Measurements from ENCODE around the gene CPSF7.
"Not testable (repeated sequence)": the region's sequence is repeated elsewhere in the genome, so short reads cannot be mapped to it uniquely, and the experiment has no call there.

CPSF7 gene

DNA sequence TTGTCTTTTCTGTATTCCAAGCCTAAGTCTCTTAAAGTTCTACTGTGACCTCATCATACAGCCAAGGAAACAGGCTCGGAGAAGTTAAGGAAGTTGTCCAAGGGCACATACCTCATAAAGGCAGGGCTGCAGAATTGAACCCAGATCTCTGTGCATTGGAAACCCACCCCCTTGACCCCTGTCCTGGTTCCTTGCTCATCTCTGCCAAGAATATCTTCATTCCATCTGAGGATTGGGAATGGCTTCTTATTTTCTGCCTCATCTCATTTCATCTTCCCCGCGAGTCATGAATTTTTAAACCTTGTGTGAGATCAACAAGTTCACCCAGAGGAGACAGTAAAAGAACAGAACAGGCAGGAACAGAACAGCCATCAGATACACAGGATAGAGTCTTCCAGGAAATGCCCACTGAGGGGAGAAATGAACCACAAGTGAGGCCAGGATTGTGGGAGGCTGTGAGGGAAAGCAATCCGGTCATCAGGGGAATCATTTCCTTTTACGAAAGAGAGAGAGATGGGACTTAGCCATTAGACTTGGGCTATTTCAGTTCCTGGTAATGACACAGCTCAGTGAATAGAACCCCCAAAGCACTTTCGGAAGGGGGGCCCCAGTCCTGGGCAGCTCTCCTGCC lies 44.4 kb upstream of the CPSF7 start:
- Histone ChIP-seq H3K36me3 (replicated peaks) (no peaks in the 10 kb centered on the region), H3K27me3 (replicated peaks) (no peaks in the 10 kb centered on the region), H3K27ac (no peak overlapping the region), H3K4me3 (ENCODE audit: low read depth, low read length) (no peak overlapping the region)
- in situ Hi-C loops (cut with HindIII; ENCODE audit: low pct_ligation_motif_present, low sequenced_read_pairs) = no loop called here
- DNase-seq = no peak
- TF ChIP-seq, protein P1, sequence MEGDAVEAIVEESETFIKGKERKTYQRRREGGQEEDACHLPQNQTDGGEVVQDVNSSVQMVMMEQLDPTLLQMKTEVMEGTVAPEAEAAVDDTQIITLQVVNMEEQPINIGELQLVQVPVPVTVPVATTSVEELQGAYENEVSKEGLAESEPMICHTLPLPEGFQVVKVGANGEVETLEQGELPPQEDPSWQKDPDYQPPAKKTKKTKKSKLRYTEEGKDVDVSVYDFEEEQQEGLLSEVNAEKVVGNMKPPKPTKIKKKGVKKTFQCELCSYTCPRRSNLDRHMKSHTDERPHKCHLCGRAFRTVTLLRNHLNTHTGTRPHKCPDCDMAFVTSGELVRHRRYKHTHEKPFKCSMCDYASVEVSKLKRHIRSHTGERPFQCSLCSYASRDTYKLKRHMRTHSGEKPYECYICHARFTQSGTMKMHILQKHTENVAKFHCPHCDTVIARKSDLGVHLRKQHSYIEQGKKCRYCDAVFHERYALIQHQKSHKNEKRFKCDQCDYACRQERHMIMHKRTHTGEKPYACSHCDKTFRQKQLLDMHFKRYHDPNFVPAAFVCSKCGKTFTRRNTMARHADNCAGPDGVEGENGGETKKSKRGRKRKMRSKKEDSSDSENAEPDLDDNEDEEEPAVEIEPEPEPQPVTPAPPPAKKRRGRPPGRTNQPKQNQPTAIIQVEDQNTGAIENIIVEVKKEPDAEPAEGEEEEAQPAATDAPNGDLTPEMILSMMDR (IDR thresholded peaks at IDR 0.05; ENCODE audit: low read depth, low read length, missing control alignments) = no peak

DNA sequence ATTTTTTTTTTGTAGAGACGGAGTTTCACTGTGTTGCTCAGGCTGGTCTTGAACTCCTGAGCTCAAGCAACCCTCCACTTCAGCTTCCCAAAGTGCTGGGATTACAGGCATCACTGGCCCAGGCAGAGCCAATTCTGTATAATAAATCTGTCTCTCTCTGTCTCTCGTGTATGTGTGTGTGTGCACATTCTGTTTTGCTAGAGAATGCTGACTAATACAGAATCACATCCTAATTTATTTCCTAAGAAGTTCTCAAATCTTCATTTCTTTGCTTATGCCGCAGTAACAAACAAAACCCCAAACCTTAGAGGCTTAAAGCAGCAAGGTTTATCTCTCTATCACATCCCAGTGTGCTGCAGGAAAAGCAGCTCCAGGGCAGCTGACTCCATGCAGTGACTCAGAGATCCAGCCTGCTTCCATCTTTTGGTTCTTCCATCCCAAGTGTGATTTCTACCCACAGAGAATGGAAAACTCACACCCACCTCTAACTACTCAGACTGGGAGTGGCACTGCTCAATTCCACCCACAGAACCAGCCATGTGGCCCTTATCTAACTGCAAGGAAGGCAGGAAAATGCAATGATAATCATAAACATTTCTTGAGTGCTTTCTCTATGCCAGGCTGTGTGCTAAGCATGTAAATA lies 43.7 kb upstream of the CPSF7 start:
- H3K36me3 ChIP-seq (replicated peaks) = no peaks in the 10 kb centered on the region
- in situ Hi-C loops (cut with HindIII; ENCODE audit: low pct_ligation_motif_present, low sequenced_read_pairs) = no loop called here
- no peaks in the 10 kb centered on the region for H3K27me3 ChIP-seq (replicated peaks)
- no peak for DNase-seq
- no peak overlapping the region for H3K4me3 ChIP-seq (ENCODE audit: low read depth, low read length)
- no peak overlapping the region for H3K27ac ChIP-seq
- TF ChIP-seq, protein P1 (IDR thresholded peaks at IDR 0.05; ENCODE audit: low read depth, low read length, missing control alignments) = no peak

DNA sequence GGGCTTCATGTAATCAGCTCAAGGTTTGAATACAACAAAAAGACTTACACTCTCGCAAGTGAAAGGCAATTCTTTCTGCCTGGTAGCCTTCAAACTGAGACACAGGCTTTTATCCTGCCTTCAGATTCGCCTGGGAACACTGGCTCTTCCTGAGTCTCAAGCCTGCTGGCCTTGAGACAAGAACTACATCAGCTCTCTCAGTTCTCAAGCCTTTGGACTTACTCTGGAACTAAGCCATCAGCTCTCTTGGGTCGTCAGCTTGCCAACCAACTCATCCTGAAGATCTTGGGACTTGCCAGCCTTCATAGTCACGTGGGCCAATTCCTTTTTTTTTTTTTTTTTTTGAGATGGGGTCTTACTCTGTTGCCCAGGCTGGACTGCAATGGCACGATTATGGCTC lies 43.1 kb upstream of the CPSF7 start:
- TF ChIP-seq, protein P1 (IDR thresholded peaks at IDR 0.05; ENCODE audit: low read depth, low read length, missing control alignments) = no peak
- H3K4me3 ChIP-seq (ENCODE audit: low read depth, low read length) = no peak overlapping the region
- no peak for DNase-seq

GRCh38 chr11:61472282-61472681 lies 42.5 kb upstream of the CPSF7 start:
- in situ Hi-C loops (cut with HindIII; ENCODE audit: low pct_ligation_motif_present, low sequenced_read_pairs) = no loop called here
- TF ChIP-seq, protein P1 (IDR thresholded peaks at IDR 0.05; ENCODE audit: low read depth, low read length, missing control alignments) = no peak
- DNase-seq = no peak
- H3K27me3 ChIP-seq (replicated peaks) = no peaks in the 10 kb centered on the region
- H3K27ac ChIP-seq = no peak overlapping the region
- no peak overlapping the region for H3K4me3 ChIP-seq (ENCODE audit: low read depth, low read length)
- H3K36me3 ChIP-seq (replicated peaks) = no peaks in the 10 kb centered on the region

More for the DNA sequence above, 43.1 kb upstream of the CPSF7 start:
- H3K27me3 ChIP-seq (replicated peaks) = no peaks in the 10 kb centered on the region
- H3K27ac ChIP-seq = no peak overlapping the region
- no peaks in the 10 kb centered on the region for H3K36me3 ChIP-seq (replicated peaks)
- in situ Hi-C loops (cut with HindIII; ENCODE audit: low pct_ligation_motif_present, low sequenced_read_pairs) = no loop called here

DNA sequence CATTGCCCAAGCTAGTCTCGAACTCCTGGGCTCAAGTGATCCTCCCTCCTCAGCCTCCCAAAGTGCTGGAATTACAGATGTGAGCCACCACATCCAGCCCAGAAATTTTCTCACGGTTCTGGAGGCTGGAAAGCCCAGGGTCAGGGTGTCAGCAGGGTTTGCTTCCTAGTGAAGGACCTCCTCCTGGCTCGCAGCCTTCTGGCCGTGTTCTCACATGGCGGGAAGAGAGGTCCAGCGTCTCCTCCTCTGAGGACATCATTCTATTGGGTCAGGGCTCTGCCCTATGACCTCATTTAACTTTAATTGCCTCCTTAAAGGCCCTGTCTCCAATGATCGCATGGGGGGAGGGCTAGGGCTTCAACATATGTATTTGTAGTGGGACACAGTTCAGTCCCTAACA lies 38.2 kb upstream of the CPSF7 start:
- H3K4me3 ChIP-seq (ENCODE audit: low read depth, low read length) = no peak overlapping the region
- in situ Hi-C loops (cut with HindIII; ENCODE audit: low pct_ligation_motif_present, low sequenced_read_pairs) = no loop called here
- H3K36me3 ChIP-seq (replicated peaks) = no peaks in the 10 kb centered on the region
- TF ChIP-seq, protein P1 (IDR thresholded peaks at IDR 0.05; ENCODE audit: low read depth, low read length, missing control alignments) = no peak
- DNase-seq = no peak
- H3K27me3 ChIP-seq (replicated peaks) = no peaks in the 10 kb centered on the region
- H3K27ac ChIP-seq = no peak overlapping the region

DNA sequence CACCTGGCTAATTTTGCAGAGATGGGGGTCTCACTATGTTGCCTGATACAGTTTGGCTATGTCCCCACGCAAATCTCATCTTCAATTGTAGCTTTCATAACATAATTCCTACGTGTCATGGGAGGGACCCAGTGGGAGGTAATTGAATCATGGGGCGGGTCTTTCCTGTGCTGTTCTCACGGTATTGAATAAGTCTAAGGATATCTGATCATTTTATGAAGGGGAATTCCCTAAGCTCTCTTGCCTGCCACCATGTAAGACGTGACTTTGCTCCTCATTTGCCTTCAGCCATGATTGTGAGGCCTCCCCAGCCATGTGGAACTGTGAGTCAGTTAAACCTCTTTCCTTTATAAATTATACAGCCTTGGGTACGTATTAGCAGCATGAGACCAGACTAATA lies 37.8 kb upstream of the CPSF7 start:
- H3K27ac ChIP-seq; H3K36me3 ChIP-seq (replicated peaks); in situ Hi-C loops (cut with HindIII; ENCODE audit: low pct_ligation_motif_present, low sequenced_read_pairs); H3K4me3 ChIP-seq (ENCODE audit: low read depth, low read length); H3K27me3 ChIP-seq (replicated peaks): not testable (repeated sequence)
- DNase-seq = peak; percentile 14

Measured in brain microvascular endothelial cell (primary cell).